BE2C (cell line): ENCODE results near the gene ZBTB6.
"Not testable (repeated sequence)": the region's sequence is repeated elsewhere in the genome, so short reads cannot be mapped to it uniquely, and the experiment has no call there.

Experiments used
- DNase-seq: peaks from one replicate; pipeline ENCODE4 v3.0.0-alpha.2; 2020
- H3K27me3 ChIP-seq: fragments of 250-450 bp; sonication (Bioruptor Pico); 2 replicates; pipeline ENCODE4 v1.5.1; 2020; ENCODE audit warnings: mild to moderate bottlenecking
- H3K36me3 ChIP-seq: fragments of 250-450 bp; sonication (Bioruptor Pico); 2 replicates; pipeline ENCODE4 v1.5.1; 2020; ENCODE audit warnings: mild to moderate bottlenecking
- H3K4me1 ChIP-seq: fragments of 250-450 bp; sonication (Bioruptor Pico); 2 replicates; pipeline ENCODE4 v1.5.1; 2020
- H3K4me3 ChIP-seq: 2 replicates; pipeline ENCODE4 v1.5.1; 2011; ENCODE audit warnings: low read depth, low read length
- H3K9me3 ChIP-seq: fragments of 250-450 bp; sonication (Bioruptor Pico); 2 replicates; pipeline ENCODE4 v1.5.1; 2020
- TF ChIP-seq, protein P1 (sequence below): IDR thresholded peaks from 2 replicates; pipeline ENCODE4 v1.5.1; 2012; ENCODE audit warnings: mild to moderate bottlenecking, low read depth, low read length

ZBTB6 gene

DNA sequence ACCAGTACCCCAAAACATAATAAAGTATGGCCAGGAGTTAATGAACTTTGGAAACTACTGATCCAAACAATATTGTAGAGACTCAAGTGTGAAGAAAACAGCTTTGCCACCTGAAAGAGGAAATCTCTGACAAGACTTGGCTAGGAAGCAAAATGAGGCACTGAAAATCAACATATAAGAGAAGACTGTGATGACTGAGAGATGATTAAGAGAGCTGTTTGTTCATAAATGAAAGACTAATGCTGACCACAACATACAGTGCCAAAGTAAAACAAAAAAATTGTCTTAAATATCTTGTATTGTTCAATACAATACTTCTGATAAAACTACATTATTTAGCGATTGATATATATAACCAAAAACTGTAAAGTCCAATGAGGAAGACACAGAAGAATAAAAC lies 15.2 kb downstream of the ZBTB6 start:
- no peaks in the 10 kb centered on the region for H3K4me1 ChIP-seq
- peaks cover 38% of the 10 kb centered on the region for H3K36me3 ChIP-seq
- DNase-seq, result no peak
- H3K27me3 ChIP-seq, result no peaks in the 10 kb centered on the region
- TF ChIP-seq, protein P1, sequence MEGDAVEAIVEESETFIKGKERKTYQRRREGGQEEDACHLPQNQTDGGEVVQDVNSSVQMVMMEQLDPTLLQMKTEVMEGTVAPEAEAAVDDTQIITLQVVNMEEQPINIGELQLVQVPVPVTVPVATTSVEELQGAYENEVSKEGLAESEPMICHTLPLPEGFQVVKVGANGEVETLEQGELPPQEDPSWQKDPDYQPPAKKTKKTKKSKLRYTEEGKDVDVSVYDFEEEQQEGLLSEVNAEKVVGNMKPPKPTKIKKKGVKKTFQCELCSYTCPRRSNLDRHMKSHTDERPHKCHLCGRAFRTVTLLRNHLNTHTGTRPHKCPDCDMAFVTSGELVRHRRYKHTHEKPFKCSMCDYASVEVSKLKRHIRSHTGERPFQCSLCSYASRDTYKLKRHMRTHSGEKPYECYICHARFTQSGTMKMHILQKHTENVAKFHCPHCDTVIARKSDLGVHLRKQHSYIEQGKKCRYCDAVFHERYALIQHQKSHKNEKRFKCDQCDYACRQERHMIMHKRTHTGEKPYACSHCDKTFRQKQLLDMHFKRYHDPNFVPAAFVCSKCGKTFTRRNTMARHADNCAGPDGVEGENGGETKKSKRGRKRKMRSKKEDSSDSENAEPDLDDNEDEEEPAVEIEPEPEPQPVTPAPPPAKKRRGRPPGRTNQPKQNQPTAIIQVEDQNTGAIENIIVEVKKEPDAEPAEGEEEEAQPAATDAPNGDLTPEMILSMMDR, result no peak
- no peaks in the 10 kb centered on the region for H3K9me3 ChIP-seq
- H3K4me3 ChIP-seq, result no peak overlapping the region

DNA sequence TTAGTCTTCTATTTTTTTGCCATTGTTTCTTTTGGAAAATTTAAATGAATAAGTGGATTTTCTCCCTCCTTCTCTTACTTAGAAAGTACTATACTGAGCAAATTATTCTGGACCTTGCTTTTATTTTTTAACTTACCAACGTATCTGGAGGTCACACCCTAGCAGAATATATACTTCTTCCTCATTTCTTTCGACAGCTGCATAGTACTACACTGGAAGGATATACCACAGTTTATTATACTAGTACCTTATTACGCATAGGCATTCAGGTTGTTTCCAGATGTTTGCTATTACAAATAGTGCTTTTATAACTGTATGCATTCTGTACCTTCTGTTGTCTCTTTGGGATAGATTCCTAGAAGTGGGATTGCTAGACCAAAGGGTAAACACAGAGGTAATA lies 24.6 kb downstream of the ZBTB6 start:
- no peaks in the 10 kb centered on the region for H3K4me1 ChIP-seq
- H3K27me3 ChIP-seq, result no peaks in the 10 kb centered on the region
- TF ChIP-seq, protein P1, result no peak
- H3K36me3 ChIP-seq, result peaks cover 46% of the 10 kb centered on the region
- no peak overlapping the region for H3K4me3 ChIP-seq
- DNase-seq, result no peak
- H3K9me3 ChIP-seq, result no peaks in the 10 kb centered on the region

DNA sequence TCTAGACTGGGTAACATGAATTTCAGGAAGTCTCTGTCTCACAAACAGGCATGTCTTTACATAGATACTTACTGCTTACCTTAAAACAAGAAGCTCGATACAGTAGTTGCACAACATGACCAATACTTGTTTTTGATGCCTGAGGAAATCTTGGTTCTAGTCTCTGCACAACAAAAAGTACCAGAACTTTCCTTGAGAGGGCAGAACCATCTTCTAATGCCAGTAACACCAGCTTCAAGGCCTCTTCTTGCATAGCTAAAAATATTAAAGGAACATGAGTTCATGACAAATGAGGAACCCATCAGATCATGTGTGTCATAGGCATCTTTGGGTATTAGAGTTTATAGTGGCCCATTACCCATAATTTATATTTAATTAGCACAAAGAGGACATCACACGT lies 30.0 kb downstream of the ZBTB6 start:
- no peak overlapping the region for H3K4me3 ChIP-seq
- H3K9me3 ChIP-seq, result no peaks in the 10 kb centered on the region
- TF ChIP-seq, protein P1, result no peak
- H3K36me3 ChIP-seq, result peaks cover 52% of the 10 kb centered on the region
- H3K27me3 ChIP-seq, result no peaks in the 10 kb centered on the region
- DNase-seq, result no peak
- no peaks in the 10 kb centered on the region for H3K4me1 ChIP-seq

DNA sequence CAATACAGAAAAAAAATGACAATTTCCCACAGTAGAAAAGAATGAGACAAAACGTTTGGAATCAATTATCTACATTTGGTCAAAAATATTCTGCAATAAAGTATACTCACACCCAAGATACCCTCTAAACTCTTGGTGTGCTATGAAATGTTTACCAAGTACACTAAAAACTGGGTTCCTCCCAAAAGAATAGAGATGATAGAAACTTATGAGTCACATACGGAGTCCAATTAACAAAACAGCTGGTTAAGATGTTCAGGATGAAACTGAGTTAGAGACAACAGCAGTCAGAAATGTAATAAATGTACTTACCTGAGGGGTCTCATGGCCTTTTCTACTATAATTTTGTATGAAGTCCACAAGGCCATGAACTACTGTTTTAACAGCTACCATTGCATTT lies 33.7 kb downstream of the ZBTB6 start:
- no peaks in the 10 kb centered on the region for H3K4me1 ChIP-seq
- H3K27me3 ChIP-seq, result no peaks in the 10 kb centered on the region
- TF ChIP-seq, protein P1, result no peak
- no peak for DNase-seq
- no peak overlapping the region for H3K4me3 ChIP-seq
- H3K9me3 ChIP-seq, result no peaks in the 10 kb centered on the region
- H3K36me3 ChIP-seq, result peaks cover 87% of the 10 kb centered on the region

DNA sequence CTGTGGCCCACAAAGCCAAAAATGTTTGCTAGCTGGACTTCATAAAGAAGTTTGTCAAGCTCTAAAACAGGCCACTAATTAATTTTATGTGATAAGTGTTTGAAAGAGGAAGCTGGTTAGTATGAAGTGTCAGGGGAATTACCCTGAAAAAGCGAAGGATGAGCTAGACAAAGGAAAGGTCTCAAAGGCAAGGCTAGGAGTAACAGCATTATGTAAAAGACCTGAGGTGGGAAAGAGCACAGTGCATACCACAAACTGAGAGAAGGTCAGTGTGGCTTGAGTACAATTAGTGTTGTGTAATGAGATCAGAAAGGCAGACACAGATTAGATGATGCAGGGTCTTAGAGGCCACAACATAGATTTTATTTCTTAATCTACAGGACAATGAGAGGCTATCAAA lies 37.6 kb downstream of the ZBTB6 start:
- H3K4me1 ChIP-seq, result no peaks in the 10 kb centered on the region
- TF ChIP-seq, protein P1, result no peak
- H3K9me3 ChIP-seq, result no peaks in the 10 kb centered on the region
- no peak overlapping the region for H3K4me3 ChIP-seq
- H3K27me3 ChIP-seq, result no peaks in the 10 kb centered on the region
- DNase-seq, result no peak
- peaks cover 75% of the 10 kb centered on the region for H3K36me3 ChIP-seq

DNA sequence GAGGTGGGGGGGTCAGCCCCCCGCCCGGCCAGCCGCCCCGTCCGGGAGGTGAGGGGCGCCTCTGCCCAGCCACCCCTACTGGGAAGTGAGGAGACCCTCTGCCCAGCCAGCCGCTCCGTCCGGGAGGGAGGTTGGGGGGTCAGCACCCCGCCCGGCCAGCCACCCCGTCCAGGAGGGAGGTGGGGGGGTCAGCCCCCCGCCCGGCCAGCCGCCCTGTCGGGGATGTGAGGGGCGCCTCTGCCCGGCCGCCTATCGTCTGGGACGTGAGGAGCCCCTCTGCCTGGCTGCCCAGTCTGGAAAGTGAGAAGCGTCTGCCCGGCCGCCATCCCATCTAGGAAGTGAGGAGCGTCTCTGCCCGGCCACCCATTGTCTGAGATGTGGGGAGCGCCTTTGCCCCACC lies 45.8 kb downstream of the ZBTB6 start:
- H3K9me3 ChIP-seq, H3K4me1 ChIP-seq, H3K27me3 ChIP-seq, DNase-seq, H3K4me3 ChIP-seq: not testable (repeated sequence)
- peaks cover 21% of the 10 kb centered on the region for H3K36me3 ChIP-seq

DNA sequence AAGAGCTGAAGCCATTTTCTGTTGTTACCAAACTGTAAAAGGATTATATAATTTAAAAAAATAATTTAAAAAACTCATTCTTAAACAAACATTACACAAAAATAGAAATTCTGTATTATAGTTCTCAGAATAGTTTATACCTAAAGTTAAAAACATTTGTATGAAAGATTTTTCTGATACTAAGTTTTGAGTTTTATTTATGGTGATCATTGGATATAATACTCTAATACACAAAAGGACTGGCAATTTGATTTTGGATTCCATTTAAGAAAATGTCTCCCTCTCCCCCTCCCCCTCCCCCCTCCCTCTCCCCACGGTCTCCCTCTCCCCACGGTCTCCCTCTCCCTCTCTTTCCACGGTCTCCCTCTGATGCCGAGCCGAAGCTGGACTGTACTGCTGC lies 47.0 kb downstream of the ZBTB6 start:
- H3K36me3 ChIP-seq, result peaks cover 18% of the 10 kb centered on the region
- no peaks in the 10 kb centered on the region for H3K9me3 ChIP-seq
- TF ChIP-seq, protein P1, result no peak
- no peaks in the 10 kb centered on the region for H3K4me1 ChIP-seq
- no peak for DNase-seq
- H3K4me3 ChIP-seq, result no peak overlapping the region
- H3K27me3 ChIP-seq, result no peaks in the 10 kb centered on the region
